HG03571 (cell line): ENCODE data around the gene KAZN.

Source experiments
- ATAC-seq: cut with Tn5 transposase; IDR thresholded peaks from one replicate; pipeline ENCODE4 v1.9.1; 2021; ENCODE audit not compliant: unreplicated experiment

The KAZN gene

DNA sequence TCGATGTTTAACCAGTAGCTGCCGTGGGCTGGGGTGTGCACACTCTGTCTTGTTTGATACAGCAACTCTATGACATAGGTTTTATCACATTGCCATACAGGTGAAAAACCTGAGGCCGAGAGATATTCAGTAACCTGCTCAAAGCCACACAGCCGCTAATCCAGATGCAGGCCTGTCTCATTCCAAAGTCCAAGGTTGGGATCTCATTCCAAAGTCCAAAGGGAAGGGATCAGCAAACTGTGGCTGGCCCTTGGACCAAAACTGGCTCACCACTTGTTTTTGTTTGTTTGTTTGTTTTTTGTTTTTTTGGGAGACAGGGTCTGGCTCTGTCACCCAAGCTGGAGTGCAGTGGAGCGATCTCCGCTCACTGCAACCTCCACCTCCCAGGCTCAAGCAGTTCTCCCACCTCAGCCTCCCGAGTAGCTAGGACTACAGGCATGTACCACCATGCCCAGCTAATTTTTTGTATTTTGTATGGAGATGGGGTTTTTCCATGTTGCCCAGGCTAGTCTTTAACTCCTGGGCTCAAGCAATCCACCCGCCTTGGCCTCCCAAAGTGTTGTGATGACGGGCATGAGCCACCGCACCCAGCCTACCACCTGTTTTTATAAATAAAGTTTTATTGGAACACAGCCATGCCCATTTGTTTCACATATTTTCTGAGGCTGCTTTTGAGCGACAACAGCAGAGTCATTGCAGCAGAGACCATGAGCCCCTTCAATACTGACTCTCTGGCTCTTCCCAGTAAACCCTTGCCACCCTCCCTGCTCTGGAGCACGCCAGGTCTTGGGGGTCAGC is 391.6 kb downstream of the KAZN start:
- ATAC-seq = no peak

DNA sequence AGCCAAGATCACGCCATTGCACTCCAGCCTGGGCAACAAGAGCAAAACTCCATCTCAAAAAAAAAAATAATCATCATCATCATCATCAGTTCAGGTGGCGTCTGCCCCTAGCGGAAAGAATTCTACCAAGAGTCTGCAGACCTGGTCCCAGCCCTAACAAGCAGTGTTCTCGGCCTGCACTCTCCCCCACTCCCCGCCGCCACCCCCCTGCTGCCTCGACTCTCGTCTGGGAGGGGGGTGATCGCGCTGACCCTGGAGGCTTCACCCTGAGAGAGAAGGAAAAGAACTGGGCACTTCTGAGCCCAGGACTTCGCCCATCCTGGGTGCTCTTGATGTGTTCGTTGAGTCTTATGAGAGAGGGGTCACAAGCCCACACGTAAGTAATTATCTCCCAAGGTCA is 394.9 kb downstream of the KAZN start:
- no peak for ATAC-seq

DNA sequence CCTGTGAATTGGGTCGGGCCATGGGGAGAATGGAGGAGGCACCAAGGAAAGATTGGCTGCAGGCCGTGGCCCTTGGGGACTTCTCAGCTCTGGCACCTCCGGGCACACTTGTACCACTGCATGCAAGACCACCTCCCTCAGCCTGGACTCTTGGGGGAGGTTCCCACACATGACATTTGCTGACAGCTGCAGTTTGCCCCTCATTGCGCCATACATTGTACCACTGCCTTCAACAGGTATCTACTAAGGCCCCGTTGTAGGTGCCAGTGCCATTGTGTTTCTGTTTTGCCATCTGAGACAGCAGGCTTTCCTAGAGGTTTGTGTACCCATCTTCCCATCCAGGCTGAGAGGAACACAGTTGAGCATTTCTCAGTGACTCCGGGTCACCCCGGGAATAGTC is 395.7 kb downstream of the KAZN start:
- ATAC-seq = no peak

DNA sequence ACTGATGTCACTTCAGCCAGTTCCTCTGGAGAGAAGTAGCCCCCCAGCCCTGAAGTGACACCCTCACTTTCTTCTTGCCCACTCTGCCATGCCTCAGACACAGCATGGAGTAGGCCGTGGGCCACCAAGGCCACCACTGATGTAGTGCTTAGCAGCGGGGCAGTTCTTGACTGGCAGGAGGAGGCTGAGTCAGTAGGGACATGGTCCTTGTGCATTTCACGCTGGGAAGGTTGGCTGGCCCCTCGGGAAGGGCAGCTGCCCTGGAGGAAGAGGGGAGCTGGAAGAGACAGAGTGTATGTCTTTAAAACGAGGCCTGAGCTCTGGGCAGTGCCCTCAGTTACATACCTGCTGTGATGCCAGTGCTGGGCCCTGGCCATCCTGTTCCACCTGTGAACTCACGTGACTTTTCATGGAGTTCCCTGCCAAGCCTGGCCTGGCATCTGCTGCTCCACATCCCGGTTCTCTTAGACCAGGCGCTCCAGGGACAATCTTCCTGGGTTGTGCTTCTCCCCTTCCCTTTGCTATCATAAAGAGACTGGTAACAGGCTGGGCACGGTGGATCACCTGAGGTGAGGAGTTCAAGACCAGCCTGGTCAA is 396.5 kb downstream of the KAZN start:
- ATAC-seq = no peak

DNA sequence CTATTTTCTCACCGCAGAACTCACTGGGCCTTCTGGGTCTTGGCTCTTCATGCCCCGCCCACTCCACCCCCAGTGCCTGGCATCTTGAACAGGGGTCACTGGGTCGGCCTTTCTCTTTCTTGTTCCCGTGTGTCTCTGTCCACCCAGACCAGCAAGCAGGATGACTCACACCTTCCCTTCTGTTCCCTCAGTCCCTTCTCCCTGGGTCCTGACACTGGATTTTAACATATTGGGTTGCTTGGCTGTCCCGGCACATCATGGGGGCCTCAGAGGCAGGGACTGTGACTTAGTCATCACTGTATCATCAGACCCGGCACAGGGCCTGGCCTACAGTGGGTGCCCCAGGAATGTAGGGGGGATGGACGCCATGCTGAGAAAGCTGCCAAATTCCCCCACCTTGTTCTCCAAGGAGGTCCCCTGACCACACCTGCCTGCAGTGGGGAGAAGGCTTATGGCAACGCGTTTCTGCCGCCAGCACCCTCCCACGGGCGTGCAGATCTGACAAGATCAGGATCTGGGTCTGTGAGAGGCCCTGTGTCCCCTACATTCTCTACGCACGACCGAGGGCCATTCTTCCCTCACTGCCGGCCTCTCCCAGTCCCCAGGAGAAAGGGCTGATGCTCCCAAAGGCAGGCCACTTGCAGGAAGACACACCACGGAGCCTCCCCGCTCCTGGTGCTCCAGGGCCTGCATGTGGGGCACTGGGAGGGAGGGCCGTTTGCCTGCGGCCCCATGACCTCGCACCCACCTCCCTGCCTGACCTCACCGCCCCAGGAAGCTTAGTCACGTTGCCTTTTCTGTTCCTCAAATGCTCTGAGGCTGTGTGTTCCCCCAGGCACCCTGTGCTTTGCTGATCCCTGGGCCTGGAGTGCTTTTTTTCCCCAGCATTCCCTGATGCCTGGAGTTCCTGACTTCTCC is 397.9 kb downstream of the KAZN start:
- ATAC-seq = no peak

DNA sequence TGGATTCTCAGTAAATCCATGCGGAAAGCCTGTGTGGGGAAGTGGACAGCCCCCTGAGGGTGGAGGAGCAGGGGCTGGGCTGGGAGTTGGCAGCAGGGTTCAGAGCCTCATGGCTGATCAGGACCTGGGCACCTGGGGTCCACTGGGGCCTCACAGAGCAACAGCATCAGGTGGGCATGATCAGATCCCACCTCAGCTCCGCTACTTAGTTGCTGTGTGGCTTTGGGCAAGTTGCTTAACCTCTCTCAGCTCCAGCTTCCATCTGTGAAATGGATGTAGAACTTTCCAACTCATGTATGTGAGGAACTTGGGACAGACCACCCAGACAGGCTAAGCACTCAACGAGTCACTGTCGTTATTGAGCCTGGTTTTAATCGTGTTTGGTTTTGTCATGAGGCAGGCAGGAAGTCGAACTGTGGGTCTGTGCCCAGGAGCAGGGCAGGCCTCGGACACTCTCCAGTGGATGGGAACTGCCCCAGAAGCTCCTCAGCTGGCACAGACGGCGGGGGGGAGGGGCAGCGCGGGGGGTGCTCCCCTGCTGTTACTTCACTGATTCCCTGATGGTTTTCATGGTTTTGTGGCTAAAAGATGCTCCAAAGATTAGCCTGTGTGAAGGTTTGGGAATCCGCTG is 399.3 kb downstream of the KAZN start:
- ATAC-seq = no peak

DNA sequence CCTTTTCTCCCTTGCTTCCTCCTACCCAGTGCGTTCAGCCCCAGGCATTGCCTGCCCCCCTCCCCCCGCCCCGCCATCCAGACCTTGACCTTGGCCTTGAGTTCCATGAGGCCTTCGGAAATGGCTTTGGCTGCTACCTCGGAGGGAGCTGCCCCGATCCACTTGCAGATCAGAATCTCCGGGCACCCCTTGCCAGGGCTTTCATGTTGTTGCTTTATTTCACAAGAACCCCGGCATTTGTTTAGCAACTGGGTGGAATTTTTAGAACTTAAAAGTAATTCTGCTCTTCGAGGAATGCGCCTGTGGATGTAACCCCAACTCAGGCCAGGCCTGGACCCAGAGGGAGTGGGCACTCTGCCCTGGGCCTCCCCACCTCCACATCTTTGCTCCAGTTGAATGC is 401.0 kb downstream of the KAZN start:
- no peak for ATAC-seq

DNA sequence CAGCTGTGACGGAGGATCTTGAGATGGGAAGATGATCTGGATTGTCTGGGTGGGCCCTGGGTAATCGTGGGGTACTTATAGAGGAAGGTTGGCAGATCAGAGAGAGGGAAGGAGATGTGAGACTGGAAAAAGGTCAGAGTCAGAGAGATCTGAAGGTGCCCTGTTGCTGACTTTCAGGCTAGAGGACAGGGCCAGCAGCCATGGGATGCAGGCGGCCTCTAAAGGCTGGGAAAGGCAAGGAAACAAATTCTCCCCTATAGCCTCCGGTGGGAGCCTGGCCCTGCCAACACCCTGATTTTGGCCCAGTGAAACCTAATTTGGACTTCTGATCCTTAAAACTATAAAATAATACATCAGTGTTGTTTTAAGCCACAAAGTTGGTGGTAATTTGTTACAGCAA is 401.5 kb downstream of the KAZN start:
- ATAC-seq = no peak

DNA sequence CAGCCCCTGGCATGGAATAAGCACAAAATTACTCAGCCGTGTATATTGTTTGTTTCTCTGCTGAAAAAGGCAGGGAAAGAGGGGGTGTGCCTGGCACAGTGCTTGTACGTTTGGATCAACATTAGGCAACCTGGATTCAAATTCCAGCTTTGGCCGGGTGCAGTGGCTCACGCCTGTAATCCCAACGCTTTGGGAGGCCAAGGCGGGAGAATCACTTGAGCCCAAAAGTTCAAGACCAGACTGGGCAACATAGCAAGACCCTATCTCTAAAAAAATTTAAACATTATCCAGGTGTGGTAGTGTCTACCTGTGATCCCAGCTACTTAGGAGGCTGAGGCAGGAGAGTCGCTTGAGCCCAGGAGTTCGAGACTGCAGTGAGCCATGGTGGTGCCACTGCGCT is 402.2 kb downstream of the KAZN start:
- no peak for ATAC-seq

DNA sequence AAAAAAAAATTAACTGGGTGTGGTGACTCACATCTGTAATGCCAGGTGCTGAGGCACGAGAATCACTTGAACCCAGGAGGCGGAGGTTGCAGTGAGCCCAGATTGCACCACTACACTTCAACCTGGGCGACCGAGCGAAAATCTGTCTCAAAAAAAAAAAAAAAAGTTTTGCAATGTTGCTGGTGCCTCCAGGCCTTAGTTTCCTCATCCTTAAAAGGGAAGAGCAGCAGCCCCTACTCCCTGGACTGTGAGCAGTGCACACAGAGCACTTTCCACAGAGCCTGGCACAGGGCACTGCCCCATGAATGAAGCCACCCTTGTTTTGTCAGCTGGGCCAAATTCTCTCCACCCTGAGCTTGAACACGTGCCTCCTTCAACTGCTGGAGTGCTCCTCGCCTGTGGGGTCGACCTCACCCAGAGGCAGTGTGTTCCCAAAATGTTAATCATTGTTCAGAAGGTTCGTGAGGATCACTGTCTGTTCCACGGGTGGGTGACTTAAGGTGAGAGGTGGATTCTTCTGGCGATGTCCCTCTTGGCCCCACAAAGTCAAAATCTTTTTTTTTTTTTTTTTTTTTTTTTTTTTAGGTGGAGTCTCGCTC is 402.9 kb downstream of the KAZN start:
- no peak for ATAC-seq

DNA sequence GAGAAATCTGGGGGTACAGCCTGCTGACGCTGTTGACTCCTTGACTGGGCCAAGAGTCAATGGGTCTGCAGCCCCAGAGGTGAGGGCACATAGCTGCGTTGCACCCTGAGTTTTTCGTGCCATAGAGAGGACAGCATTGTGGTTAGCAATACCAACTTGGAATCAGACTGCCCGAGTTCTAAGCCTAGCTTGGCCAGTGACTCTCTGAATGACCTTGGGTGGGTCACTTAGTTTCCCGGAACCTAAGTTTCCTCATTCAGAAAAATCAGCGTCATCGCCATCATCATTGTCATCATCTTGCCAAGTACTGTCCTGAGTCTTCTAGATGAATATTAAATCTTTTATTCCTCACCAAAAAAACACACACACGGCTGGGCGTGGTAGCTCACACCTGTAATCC is 403.8 kb downstream of the KAZN start:
- ATAC-seq = no peak

DNA sequence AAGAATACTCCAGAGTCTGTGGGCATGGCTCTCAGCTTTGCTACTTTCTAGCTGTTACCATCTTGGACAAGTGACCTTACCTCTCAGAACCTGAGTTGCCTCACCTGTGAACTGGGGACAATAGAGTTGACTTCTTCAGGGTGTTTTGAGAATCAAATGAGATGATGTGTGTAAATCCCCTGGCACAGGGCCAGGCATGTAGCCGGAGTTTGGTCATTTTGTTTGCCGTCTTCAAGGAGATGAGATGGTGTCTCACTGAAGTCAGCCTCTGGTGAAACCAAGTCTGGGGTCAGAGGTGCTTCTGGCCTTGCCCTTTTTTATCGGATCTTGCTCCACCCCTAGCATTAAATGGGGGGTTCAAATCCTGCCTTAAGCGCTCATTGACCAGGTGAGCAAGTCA is 405.9 kb downstream of the KAZN start:
- ATAC-seq = no peak

DNA sequence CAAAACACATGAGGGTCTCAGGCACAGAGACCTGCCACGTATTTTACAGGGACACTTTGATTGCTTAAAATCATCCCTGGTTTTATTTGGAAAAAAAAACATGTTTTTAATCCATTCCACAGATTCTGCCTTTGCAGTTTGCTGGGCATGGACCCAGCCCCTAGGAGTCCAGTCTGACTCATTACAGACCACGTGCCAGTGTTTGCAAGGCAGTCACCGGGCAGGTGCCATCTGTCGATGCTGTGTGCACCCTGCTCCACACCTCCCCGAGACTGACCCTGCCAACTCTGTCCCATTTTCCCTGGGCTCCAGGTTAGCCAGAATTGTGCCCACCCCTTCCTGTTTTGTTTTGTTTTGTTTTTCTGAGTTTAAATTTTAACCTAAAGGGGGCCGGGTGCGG is 406.6 kb downstream of the KAZN start:
- ATAC-seq = no peak

DNA sequence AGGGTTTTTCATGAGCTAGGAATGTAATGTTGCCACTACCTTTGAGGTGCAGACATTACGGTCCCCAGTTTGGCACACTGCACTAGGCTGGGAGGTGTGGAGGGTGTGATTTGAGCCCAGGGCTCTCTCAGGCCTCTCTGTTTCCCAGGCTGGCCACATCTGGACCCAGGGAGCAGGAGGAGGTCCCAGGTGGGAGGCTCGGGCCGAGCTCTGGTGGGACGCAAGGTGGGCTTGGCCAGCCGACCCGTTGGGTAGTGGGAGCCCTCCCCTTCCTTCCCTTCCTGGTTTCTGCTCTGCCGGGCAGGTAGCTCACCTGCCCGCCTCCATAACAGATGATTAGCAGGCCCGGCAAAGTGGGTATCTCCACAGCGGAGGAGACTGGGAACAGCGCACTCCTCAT is 408.9 kb downstream of the KAZN start:
- no peak for ATAC-seq

DNA sequence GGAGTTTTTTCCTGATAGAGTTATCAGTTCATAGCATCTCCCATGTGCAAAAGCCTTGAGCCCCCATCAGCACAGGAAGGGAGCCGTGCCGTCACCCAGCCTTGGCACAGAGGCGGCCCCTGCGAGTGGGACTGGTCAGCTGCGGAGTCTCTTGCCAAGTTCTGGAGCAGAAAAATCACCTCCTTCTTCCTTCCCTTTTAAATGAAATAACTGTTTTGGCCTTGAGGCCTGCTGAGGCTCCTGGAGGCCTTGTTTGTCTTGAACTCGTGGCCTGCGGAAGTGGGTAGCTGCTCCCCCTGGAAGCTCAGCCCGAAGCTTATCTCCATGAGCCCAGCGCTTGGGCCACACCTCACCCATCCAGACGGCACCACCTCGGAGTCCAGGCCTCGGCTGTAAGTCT is 409.4 kb downstream of the KAZN start:
- ATAC-seq = no peak

DNA sequence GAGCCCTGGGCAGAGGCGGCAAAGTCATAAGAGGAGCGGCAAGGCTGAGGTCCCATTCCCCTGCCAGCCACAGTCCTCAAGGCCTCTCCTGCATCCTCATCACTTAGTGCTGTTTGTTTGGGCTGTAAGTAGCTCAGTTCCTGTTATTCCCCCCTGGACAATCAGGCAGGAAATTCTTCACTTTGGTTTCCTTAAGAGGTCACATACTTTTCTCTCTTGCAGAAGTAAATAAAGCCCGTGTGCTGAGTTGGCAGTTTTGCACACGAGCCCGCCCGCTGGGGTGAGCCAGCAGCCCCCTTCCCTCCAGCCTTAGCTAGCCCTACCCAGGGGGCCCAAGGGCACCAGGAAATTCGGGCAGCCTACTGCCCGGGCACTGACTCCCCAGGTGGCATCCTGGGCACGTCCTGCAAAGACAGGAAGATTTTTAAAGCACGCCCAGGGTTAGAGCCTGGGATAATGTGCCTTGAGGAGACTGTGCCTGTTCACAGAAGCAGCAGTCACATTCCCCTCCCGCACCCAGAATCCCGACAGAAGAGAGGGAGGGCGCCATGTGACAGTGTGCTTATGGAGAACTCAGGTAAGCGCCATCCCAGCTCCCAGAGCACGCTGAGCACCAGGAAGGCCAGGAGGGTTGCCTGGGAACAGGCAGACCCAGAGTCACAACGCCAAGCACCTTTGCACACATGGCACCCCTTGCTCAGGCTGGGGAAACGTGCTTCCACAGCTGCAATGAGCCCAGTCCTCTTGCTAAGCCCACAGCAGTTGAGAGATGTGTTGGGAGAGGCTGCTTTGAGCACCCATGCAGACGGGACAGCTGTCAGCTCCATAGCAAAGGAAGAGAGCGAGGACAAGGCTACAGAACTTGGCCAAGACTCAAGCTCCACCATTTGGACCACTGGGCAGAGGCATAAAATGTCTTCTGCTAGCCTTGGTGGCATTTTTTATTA is 410.6 kb downstream of the KAZN start:
- ATAC-seq = no peak

DNA sequence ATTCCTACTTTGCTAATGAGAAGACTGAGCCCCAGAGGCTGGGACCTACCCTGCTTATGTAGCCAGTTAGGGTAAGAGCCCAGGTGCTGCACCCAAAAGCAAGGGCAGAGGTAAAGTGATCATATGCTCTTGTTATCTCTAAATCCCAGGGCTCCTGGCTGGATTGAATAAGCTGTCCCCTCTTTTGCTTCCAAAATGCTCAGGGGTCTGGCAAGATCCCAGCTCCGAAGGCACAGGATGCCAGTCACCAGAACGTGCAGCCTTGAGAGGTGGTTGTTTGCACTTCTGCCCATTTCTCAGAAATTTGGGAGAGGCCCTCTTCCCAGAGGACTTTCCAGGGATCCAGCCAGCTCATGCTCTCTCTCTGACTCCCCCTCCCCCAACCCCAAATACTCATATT is 412.7 kb downstream of the KAZN start:
- no peak for ATAC-seq

DNA sequence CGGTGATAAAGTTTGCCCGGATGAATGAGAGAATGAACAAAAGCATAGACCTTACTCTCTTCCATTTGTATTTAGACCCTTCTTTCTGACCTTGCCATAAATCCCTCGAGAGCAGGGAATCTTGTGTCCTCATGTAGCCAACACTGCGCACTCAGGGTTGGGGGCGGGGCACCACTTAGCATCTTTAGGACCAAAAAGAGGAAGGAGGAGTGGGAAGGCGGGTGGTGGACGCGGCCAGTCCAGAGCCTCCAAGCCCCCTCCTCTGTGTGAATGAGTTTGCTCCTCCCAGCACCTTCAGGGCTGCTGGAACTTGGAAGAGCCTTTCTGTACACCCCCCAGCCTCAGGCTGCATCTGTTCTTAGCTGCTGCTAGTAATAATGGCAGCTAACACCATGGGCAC is 413.2 kb downstream of the KAZN start:
- ATAC-seq = no peak

DNA sequence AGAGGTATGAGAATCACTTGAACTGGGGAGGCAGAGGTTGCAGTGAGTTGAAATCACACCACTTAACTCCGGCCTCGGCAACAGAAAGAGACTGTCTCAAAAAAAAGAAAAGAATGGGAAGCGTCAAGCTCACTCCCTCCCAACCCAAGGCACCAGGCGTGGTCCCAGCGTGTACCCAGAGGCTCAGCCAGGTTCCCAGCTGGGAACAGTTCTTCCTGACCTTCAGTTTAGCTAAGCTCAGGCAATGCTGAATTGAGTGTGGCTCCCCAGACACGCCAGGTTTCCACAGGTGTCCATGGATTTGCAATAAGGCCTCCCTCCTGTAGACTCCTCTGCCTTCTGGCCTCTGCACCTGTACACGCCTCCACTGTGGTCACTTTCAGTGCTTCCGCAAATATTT is 414.3 kb downstream of the KAZN start:
- no peak for ATAC-seq

DNA sequence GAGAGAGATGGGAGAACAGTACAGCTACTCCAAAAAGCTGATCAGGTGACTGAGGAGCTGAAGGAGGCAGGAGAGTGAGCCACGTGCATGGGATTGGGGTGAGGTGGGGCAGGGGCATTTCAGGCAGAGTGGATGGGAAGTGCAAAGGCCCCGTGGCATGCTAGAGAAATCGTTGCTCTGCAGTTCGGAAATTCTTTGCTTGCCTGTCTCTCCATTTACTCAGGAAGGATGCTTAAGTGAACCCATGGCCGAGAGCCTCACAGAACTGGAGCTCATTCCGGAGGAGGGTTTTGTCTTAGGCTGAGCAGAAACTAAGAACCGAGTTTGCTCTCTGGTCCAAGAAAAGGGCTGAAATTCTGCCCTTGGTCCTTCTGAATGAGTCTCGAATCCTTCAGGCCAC is 415.3 kb downstream of the KAZN start:
- no peak for ATAC-seq
